ENCODE measurements around the gene GID8.

Gene GID8

GRCh38 chr20:62938105-62938888, at the start of gene GID8:
Gene GID8 (plus strand): TSS chr20:62938147. CDS start chr20:62941503, 3,356 bp downstream.
- no peak for DNase-seq (ENCODE audit: low spot score)

- DNase-seq (ENCODE audit: low spot score), result no peak
Measured at GRCh38 chr20:62888406-62888805, 49.5 kb upstream of the GID8 start.

- no peak for DNase-seq (ENCODE audit: low spot score)
Measured at GRCh38 chr20:62888910-62889309, 49.0 kb upstream of the GID8 start.

GRCh38 chr20:62889411-62889810, 48.5 kb upstream of the GID8 start:
- no peak for DNase-seq (ENCODE audit: low spot score)

GRCh38 chr20:62889871-62890270, 48.1 kb upstream of the GID8 start:
- DNase-seq (ENCODE audit: low spot score), result no peak

- no peak for DNase-seq (ENCODE audit: low spot score)
Measured at GRCh38 chr20:62890444-62890843, 47.5 kb upstream of the GID8 start.

GRCh38 chr20:62891111-62891510, 46.8 kb upstream of the GID8 start:
- no peak for DNase-seq (ENCODE audit: low spot score)

GRCh38 chr20:62892348-62893304, 45.3 kb upstream of the GID8 start:
- DNase-seq (ENCODE audit: low spot score), result no peak

- DNase-seq (ENCODE audit: low spot score), result no peak
Measured at GRCh38 chr20:62893700-62894099, 44.2 kb upstream of the GID8 start.

GRCh38 chr20:62894261-62894660, 43.7 kb upstream of the GID8 start:
- no peak for DNase-seq (ENCODE audit: low spot score)

- no peak for DNase-seq (ENCODE audit: low spot score)
Measured at GRCh38 chr20:62895539-62895938, 42.4 kb upstream of the GID8 start.

- DNase-seq (ENCODE audit: low spot score), result no peak
Measured at GRCh38 chr20:62896526-62896925, 41.4 kb upstream of the GID8 start.

GRCh38 chr20:62897666-62898065, 40.3 kb upstream of the GID8 start:
- no peak for DNase-seq (ENCODE audit: low spot score)

- no peak for DNase-seq (ENCODE audit: low spot score)
Measured at GRCh38 chr20:62898093-62898964, 39.6 kb upstream of the GID8 start.

GRCh38 chr20:62898970-62899632, 38.8 kb upstream of the GID8 start:
- DNase-seq (ENCODE audit: low spot score), result peak; percentile 28

GRCh38 chr20:62899633-62900051, 38.3 kb upstream of the GID8 start:
- no peak for DNase-seq (ENCODE audit: low spot score)

- peak; percentile 93 for DNase-seq (ENCODE audit: low spot score)
Measured at GRCh38 chr20:62900052-62900691, 37.8 kb upstream of the GID8 start.

- peak; percentile 62 for DNase-seq (ENCODE audit: low spot score)
Measured at GRCh38 chr20:62900692-62901584, 37.0 kb upstream of the GID8 start.

- no peak for DNase-seq (ENCODE audit: low spot score)
Measured at GRCh38 chr20:62901891-62902290, 36.1 kb upstream of the GID8 start.
